Measurements from ENCODE around the gene SLC9A3.

The SLC9A3 gene

GRCh38 chr5:526456-527088 lies 2.3 kb upstream of the SLC9A3 start:
- TF ChIP-seq CTCF (IDR thresholded peaks at IDR 0.05; ENCODE audit: low read depth, low read length, missing control alignments) = no peak
- no peak overlapping the region for H3K4me3 ChIP-seq (replicated peaks; ENCODE audit: low read depth, low read length)
- DNase-seq (ENCODE audit: extremely low read depth, low read depth) = no peak

GRCh38 chr5:525916-526315 lies 1.7 kb upstream of the SLC9A3 start:
- DNase-seq (ENCODE audit: extremely low read depth, low read depth) = no peak
- H3K4me3 ChIP-seq (replicated peaks; ENCODE audit: low read depth, low read length) = no peak overlapping the region
- no peak for TF ChIP-seq CTCF (IDR thresholded peaks at IDR 0.05; ENCODE audit: low read depth, low read length, missing control alignments)

DNA sequence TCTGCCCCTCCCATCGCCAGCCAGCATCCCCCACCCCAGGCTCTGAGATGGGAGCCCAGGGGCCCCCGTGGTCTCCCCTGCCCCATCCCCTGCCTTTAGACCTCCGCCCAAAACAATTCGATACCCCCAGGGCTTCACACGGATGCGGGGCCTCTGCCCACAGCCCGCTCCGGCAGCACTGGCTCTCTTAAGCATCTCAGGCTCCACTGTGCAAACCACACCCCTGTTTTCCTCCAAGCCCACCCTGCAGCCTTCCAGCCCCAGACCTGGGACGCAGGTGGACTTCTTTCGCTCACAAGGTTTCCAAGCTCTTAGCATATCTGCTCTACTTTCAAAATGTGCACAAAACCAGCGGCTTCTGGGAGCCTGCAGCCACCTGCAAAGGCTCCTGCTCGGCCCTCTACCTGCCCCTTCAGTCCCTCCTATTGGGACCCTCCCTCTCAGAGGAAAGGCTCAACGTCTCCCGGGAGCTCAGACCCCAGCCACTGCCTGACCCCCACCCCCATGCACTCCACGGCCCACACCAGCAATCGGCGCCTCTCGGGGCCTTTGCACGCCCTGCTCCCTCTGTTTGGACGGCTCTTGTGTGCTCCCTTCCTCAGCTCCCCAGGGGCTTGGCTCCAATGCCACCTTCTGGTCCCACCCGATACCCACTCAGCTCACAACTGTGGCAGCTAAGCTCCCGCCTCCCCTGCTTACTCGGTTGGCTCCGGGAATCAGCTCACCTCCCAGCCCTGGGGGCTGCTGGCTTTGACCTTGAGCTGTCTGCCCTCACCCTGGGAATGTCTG lies 918 bp upstream of the SLC9A3 start:
- H3K4me3 ChIP-seq (replicated peaks; ENCODE audit: low read depth, low read length) = no peak overlapping the region
- DNase-seq (ENCODE audit: extremely low read depth, low read depth) = no peak
- TF ChIP-seq CTCF (IDR thresholded peaks at IDR 0.05; ENCODE audit: low read depth, low read length, missing control alignments) = no peak

DNA sequence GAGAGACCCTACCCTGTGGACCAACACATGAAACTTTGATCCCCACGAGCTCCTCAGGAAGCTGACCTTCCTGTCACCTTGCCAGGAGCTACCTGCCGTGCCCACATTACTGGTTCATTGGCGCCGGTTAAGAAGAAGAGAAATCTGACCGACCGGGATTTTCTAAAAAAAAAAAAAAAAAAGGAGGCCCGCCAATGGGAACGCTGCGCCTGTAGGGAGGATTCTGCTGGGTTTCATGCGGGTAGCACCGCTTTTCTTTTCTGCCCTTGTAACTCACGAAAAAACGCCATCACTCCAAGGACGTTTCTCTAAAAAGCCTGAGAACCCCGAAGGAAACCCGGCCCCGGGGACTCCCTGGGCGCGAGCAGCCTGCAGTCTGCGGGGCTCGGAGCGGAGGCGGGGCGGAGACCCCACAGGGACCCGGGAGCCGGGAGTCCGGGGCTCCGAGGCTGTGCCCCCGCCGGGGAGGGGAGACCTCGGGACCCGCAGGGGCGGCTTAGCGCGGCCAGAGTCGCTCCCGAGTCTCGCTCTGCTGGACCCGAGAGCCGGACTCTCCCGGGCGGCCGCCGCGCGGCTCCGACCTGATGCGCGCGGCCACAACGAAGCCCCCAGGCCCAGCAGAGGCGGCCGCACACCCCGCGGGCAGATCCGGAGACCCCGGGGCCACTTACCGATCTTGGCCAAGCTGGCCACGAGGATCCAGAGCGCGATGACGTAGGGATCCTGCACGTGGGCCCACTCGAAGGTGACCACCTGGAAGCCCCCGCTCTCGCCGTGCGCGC lies 617 bp downstream of the SLC9A3 start:
- H3K4me3 ChIP-seq (replicated peaks; ENCODE audit: low read depth, low read length) = no peak overlapping the region
- DNase-seq (ENCODE audit: extremely low read depth, low read depth) = no peak
- no peak for TF ChIP-seq CTCF (IDR thresholded peaks at IDR 0.05; ENCODE audit: low read depth, low read length, missing control alignments)

GRCh38 chr5:522899-523440 lies 1.3 kb downstream of the SLC9A3 start:
- TF ChIP-seq CTCF (IDR thresholded peaks at IDR 0.05; ENCODE audit: low read depth, low read length, missing control alignments) = no peak
- H3K4me3 ChIP-seq (replicated peaks; ENCODE audit: low read depth, low read length) = no peak overlapping the region
- DNase-seq (ENCODE audit: extremely low read depth, low read depth) = no peak

GRCh38 chr5:522116-522515 lies 2.1 kb downstream of the SLC9A3 start:
- TF ChIP-seq CTCF (IDR thresholded peaks at IDR 0.05; ENCODE audit: low read depth, low read length, missing control alignments) = no peak
- H3K4me3 ChIP-seq (replicated peaks; ENCODE audit: low read depth, low read length) = no peak overlapping the region
- no peak for DNase-seq (ENCODE audit: extremely low read depth, low read depth)

All from HFF-Myc (cell line).